ENCODE results near the gene MIPEP.

Gene MIPEP

DNA sequence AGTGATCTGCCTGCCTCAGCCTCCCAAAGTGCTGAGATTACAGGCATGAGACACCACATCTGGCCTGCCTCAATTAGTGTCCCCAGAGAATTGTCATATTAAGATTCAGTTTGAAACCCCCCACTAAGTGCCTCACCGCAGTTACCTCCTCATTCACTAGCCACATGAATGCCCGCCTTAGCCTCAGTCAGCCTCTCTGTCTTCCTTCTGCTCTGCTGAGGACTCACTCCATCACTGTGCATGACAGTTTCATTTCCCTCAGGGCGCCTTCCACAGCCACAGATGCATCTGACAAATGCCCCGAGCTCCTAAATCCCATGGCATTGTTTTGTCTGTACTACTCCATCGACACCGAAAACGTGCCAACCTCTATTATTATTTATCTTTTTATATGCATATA, 23.3 kb downstream of the MIPEP start:
- Histone ChIP-seq H3K27ac (ENCODE audit: low read depth, low read length) (no peak overlapping the region), H4K5ac (ENCODE audit: low read length) (no peak overlapping the region), H3K79me2 (ENCODE audit: control insufficient read depth, insufficient read depth, low read length) (no peaks in the 10 kb centered on the region), H3K4me3 (ENCODE audit: low read length) (no peak overlapping the region), H3K4me2 (ENCODE audit: low read length) (no peak overlapping the region), H3K56ac (ENCODE audit: low read length) (no peak overlapping the region), H2BK5ac (ENCODE audit: low read length) (no peak overlapping the region), H3K9ac (ENCODE audit: low read length) (no peak overlapping the region), H4K8ac (ENCODE audit: low read depth, low read length) (no peak overlapping the region), H2AK5ac (ENCODE audit: low read length) (no peak overlapping the region), H3K79me1 (ENCODE audit: low read length) (no peaks in the 10 kb centered on the region), H3K18ac (ENCODE audit: low read length) (no peak overlapping the region), H3K4me1 (ENCODE audit: control insufficient read depth, low read depth, low read length) (peaks cover 2% of the 10 kb centered on the region), H2BK15ac (replicated peaks; ENCODE audit: low read depth) (no peak overlapping the region), H3K4ac (ENCODE audit: low read depth, low read length) (no peak overlapping the region), H3K23ac (ENCODE audit: low read length) (no peak overlapping the region), H2BK120ac (ENCODE audit: low read depth, low read length) (no peak overlapping the region), H3K36me3 (ENCODE audit: control insufficient read depth, insufficient read depth, low read length) (no peaks in the 10 kb centered on the region), H3K27me3 (ENCODE audit: insufficient read depth, low read length, poor library complexity) (no peaks in the 10 kb centered on the region)
- 100% methylated on average over 3 of the region's 7 CpGs for WGBS (ENCODE audit: extremely low coverage, insufficient coverage, low lambda C conversion rate)
- no peak for DNase-seq

DNA sequence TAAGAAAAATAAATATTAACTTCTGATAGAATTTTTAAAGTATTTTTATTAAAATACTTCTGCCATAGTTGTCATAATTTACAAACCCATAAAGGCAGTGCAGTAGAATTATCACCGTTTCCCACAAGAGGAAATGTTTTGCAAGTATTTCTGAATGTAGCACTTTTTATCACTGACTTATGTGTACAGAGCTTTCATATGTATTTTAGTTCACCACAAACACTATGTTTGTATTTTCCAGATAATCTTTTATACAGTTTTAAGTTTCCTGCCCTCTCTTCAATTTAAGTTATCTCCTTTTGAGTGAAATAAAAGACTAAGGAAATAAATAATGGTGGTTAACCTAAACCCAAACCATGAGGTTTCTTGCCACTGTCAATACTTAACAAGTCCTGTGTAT, 24.2 kb downstream of the MIPEP start:
- H3K79me1 ChIP-seq (ENCODE audit: low read length), result no peaks in the 10 kb centered on the region
- DNase-seq, result no peak

DNA sequence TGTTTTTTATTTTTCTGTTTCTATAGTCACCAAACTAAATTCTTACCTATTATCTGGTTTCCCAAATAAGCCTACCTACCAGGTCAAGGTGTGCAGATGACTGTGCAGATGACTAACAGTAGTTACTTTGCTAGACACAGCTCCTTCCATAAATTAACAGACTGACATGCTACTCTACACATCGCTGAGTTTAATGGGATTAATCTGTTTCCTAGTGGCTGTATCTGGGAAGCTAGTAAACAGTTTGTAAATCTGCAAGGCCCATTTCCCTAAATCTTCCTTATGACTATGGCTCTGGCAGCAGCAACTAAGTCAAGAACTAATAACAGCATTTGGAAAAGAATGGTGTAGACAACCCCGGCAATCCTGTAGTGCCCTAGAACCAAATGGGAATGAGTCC, 27.9 kb downstream of the MIPEP start:
- WGBS (ENCODE audit: extremely low coverage, insufficient coverage, low lambda C conversion rate), result no CpG with 5 or more reads among the region's 2 CpGs
- Histone ChIP-seq H3K27me3 (ENCODE audit: insufficient read depth, low read length, poor library complexity) (no peaks in the 10 kb centered on the region), H3K79me1 (ENCODE audit: low read length) (no peaks in the 10 kb centered on the region), H3K23ac (ENCODE audit: low read length) (no peak overlapping the region), H2BK5ac (ENCODE audit: low read length) (no peak overlapping the region), H2BK120ac (ENCODE audit: low read depth, low read length) (no peak overlapping the region), H3K4me2 (ENCODE audit: low read length) (no peak overlapping the region), H3K36me3 (ENCODE audit: control insufficient read depth, insufficient read depth, low read length) (no peaks in the 10 kb centered on the region), H2BK15ac (replicated peaks; ENCODE audit: low read depth) (no peak overlapping the region), H2AK5ac (ENCODE audit: low read length) (no peak overlapping the region), H4K5ac (ENCODE audit: low read length) (no peak overlapping the region), H3K4me1 (ENCODE audit: control insufficient read depth, low read depth, low read length) (peaks cover under 1% of the 10 kb centered on the region), H3K9ac (ENCODE audit: low read length) (no peak overlapping the region), H3K79me2 (ENCODE audit: control insufficient read depth, insufficient read depth, low read length) (no peaks in the 10 kb centered on the region), H3K4me3 (ENCODE audit: low read length) (no peak overlapping the region), H4K8ac (ENCODE audit: low read depth, low read length) (no peak overlapping the region), H3K18ac (ENCODE audit: low read length) (no peak overlapping the region), H3K56ac (ENCODE audit: low read length) (no peak overlapping the region), H3K4ac (ENCODE audit: low read depth, low read length) (no peak overlapping the region), H3K27ac (ENCODE audit: low read depth, low read length) (no peak overlapping the region)
- no peak for DNase-seq

More for the DNA sequence above, 24.2 kb downstream of the MIPEP start:
- Histone ChIP-seq H2BK15ac (replicated peaks; ENCODE audit: low read depth) (no peak overlapping the region), H3K18ac (ENCODE audit: low read length) (no peak overlapping the region), H3K56ac (ENCODE audit: low read length) (no peak overlapping the region), H3K23ac (ENCODE audit: low read length) (no peak overlapping the region), H3K4ac (ENCODE audit: low read depth, low read length) (no peak overlapping the region), H3K4me3 (ENCODE audit: low read length) (no peak overlapping the region), H3K79me2 (ENCODE audit: control insufficient read depth, insufficient read depth, low read length) (no peaks in the 10 kb centered on the region), H2BK5ac (ENCODE audit: low read length) (no peak overlapping the region), H3K4me1 (ENCODE audit: control insufficient read depth, low read depth, low read length) (peaks cover 2% of the 10 kb centered on the region), H3K36me3 (ENCODE audit: control insufficient read depth, insufficient read depth, low read length) (no peaks in the 10 kb centered on the region), H3K9ac (ENCODE audit: low read length) (no peak overlapping the region), H3K4me2 (ENCODE audit: low read length) (no peak overlapping the region), H4K5ac (ENCODE audit: low read length) (no peak overlapping the region), H2BK120ac (ENCODE audit: low read depth, low read length) (no peak overlapping the region), H3K27ac (ENCODE audit: low read depth, low read length) (no peak overlapping the region), H3K27me3 (ENCODE audit: insufficient read depth, low read length, poor library complexity) (no peaks in the 10 kb centered on the region), H4K8ac (ENCODE audit: low read depth, low read length) (no peak overlapping the region), H2AK5ac (ENCODE audit: low read length) (no peak overlapping the region)
- no CpG with 5 or more reads among the region's 1 CpG for WGBS (ENCODE audit: extremely low coverage, insufficient coverage, low lambda C conversion rate)

DNA sequence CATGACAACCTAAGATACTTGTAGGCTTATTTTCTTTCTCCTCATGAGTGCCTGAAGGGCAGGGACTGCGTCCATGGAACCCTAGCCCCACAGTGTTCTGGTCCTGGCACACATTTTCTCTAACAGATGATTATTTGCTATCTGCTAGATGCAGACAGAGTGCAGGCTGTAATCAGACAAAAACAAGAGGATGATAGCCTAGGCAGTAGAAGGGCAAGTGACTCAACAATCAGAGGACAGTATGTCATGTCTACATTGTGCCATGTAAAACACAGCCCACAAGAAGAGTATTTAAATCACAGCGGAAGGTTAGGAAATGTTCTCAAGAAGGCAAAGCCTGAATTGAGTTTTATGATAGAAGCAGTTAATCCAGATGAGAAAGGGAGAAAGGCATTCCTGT, 29.3 kb downstream of the MIPEP start:
- DNase-seq, result no peak
- no peak overlapping the region for H3K56ac ChIP-seq (ENCODE audit: low read length)
- H3K27ac ChIP-seq (ENCODE audit: low read depth, low read length), result no peak overlapping the region

DNA sequence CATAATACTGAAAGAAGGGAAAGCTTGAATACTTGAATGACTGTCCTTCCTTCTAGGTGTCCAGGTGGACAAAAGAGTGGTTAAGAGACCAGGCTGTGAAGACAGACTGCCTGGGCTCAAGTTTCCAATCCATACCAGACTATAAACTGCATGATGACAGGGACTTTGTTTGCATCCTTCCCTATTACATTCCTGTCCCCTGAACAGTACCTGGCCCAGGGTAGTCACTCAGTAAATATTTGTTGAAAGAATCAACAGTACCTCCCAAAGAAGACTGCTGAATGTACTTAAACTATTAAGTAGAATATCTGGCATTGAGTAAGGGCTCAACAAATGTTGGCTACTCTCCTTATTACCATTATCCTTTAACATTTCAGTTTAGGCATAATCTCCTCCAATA, 29.7 kb downstream of the MIPEP start:
- Histone ChIP-seq H3K79me1 (ENCODE audit: low read length) (no peaks in the 10 kb centered on the region), H3K56ac (ENCODE audit: low read length) (no peak overlapping the region), H3K4me1 (ENCODE audit: control insufficient read depth, low read depth, low read length) (no peaks in the 10 kb centered on the region), H2BK15ac (replicated peaks; ENCODE audit: low read depth) (no peak overlapping the region), H3K4me2 (ENCODE audit: low read length) (no peak overlapping the region), H4K5ac (ENCODE audit: low read length) (no peak overlapping the region), H3K27ac (ENCODE audit: low read depth, low read length) (no peak overlapping the region), H3K4me3 (ENCODE audit: low read length) (no peak overlapping the region), H4K8ac (ENCODE audit: low read depth, low read length) (no peak overlapping the region), H3K4ac (ENCODE audit: low read depth, low read length) (no peak overlapping the region), H2BK5ac (ENCODE audit: low read length) (no peak overlapping the region), H3K23ac (ENCODE audit: low read length) (no peak overlapping the region), H3K27me3 (ENCODE audit: insufficient read depth, low read length, poor library complexity) (no peaks in the 10 kb centered on the region), H2AK5ac (ENCODE audit: low read length) (no peak overlapping the region), H3K9ac (ENCODE audit: low read length) (no peak overlapping the region), H3K18ac (ENCODE audit: low read length) (no peak overlapping the region), H3K36me3 (ENCODE audit: control insufficient read depth, insufficient read depth, low read length) (no peaks in the 10 kb centered on the region), H2BK120ac (ENCODE audit: low read depth, low read length) (no peak overlapping the region), H3K79me2 (ENCODE audit: control insufficient read depth, insufficient read depth, low read length) (no peaks in the 10 kb centered on the region)
- no peak for DNase-seq

More for the DNA sequence above, 29.3 kb downstream of the MIPEP start:
- H2BK5ac ChIP-seq (ENCODE audit: low read length), result no peak overlapping the region
- H3K4ac ChIP-seq (ENCODE audit: low read depth, low read length), result no peak overlapping the region
- H3K4me3 ChIP-seq (ENCODE audit: low read length), result no peak overlapping the region
- H4K8ac ChIP-seq (ENCODE audit: low read depth, low read length), result no peak overlapping the region
- H2BK120ac ChIP-seq (ENCODE audit: low read depth, low read length), result no peak overlapping the region
- H2BK15ac ChIP-seq (replicated peaks; ENCODE audit: low read depth), result no peak overlapping the region
- no peaks in the 10 kb centered on the region for H3K4me1 ChIP-seq (ENCODE audit: control insufficient read depth, low read depth, low read length)
- WGBS (ENCODE audit: extremely low coverage, insufficient coverage, low lambda C conversion rate), result no CpG with 5 or more reads among the region's 2 CpGs
- no peaks in the 10 kb centered on the region for H3K79me1 ChIP-seq (ENCODE audit: low read length)
- no peak overlapping the region for H3K4me2 ChIP-seq (ENCODE audit: low read length)
- no peaks in the 10 kb centered on the region for H3K27me3 ChIP-seq (ENCODE audit: insufficient read depth, low read length, poor library complexity)
- H3K36me3 ChIP-seq (ENCODE audit: control insufficient read depth, insufficient read depth, low read length), result no peaks in the 10 kb centered on the region
- H3K23ac ChIP-seq (ENCODE audit: low read length), result no peak overlapping the region
- H3K9ac ChIP-seq (ENCODE audit: low read length), result no peak overlapping the region
- no peak overlapping the region for H4K5ac ChIP-seq (ENCODE audit: low read length)
- no peaks in the 10 kb centered on the region for H3K79me2 ChIP-seq (ENCODE audit: control insufficient read depth, insufficient read depth, low read length)
- H3K18ac ChIP-seq (ENCODE audit: low read length), result no peak overlapping the region
- no peak overlapping the region for H2AK5ac ChIP-seq (ENCODE audit: low read length)

DNA sequence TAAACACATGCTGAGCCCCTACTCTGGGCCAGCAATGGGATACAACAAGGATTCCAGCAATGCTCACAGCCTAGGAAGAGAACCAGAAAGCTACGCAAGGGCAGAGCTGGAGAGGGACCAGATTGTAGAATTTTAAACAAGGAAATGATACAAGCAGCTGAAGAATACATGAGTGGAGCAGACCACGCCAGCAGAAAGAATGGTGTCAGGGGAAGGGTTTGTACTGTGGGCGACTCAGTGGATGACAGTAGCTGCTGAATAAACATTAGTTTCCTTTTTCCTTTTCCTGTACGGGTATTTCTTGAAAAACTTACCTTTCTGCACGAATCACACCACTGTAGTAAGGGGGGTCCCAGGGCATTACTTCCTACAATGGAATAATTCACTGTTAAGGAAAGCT, 30.7 kb downstream of the MIPEP start:
- no peak overlapping the region for H3K4me3 ChIP-seq (ENCODE audit: low read length)
- H3K4me2 ChIP-seq (ENCODE audit: low read length), result no peak overlapping the region
- H3K9ac ChIP-seq (ENCODE audit: low read length), result no peak overlapping the region
- no peak overlapping the region for H3K18ac ChIP-seq (ENCODE audit: low read length)
- no peaks in the 10 kb centered on the region for H3K79me1 ChIP-seq (ENCODE audit: low read length)
- no peak overlapping the region for H4K8ac ChIP-seq (ENCODE audit: low read depth, low read length)
- H4K5ac ChIP-seq (ENCODE audit: low read length), result no peak overlapping the region
- no peaks in the 10 kb centered on the region for H3K79me2 ChIP-seq (ENCODE audit: control insufficient read depth, insufficient read depth, low read length)
- no peak overlapping the region for H3K4ac ChIP-seq (ENCODE audit: low read depth, low read length)
- DNase-seq, result no peak
- no peak overlapping the region for H3K23ac ChIP-seq (ENCODE audit: low read length)
- H3K36me3 ChIP-seq (ENCODE audit: control insufficient read depth, insufficient read depth, low read length), result no peaks in the 10 kb centered on the region
- WGBS (ENCODE audit: extremely low coverage, insufficient coverage, low lambda C conversion rate), result no CpG with 5 or more reads among the region's 5 CpGs
- no peak overlapping the region for H2BK5ac ChIP-seq (ENCODE audit: low read length)
- H3K27ac ChIP-seq (ENCODE audit: low read depth, low read length), result no peak overlapping the region
- no peak overlapping the region for H2AK5ac ChIP-seq (ENCODE audit: low read length)
- no peaks in the 10 kb centered on the region for H3K4me1 ChIP-seq (ENCODE audit: control insufficient read depth, low read depth, low read length)
- no peak overlapping the region for H2BK120ac ChIP-seq (ENCODE audit: low read depth, low read length)
- no peak overlapping the region for H3K56ac ChIP-seq (ENCODE audit: low read length)
- H3K27me3 ChIP-seq (ENCODE audit: insufficient read depth, low read length, poor library complexity), result no peaks in the 10 kb centered on the region
- H2BK15ac ChIP-seq (replicated peaks; ENCODE audit: low read depth), result no peak overlapping the region
